Prostate gland (tissue), 2 donors: ENCODE measurements around the gene BCL7C. TPM values are rescaled to one million over a fixed set of nuclear protein-coding genes. Genes with fewer than 3 reads are reported as not detected.
A peak's percentile ranks its signal among the peaks of the same experiment; 100 is the strongest.

Experiments used
- DNase-seq: peaks from one replicate; pipeline ENCODE4 v3.0.0-alpha.2; 2019; ENCODE audit warnings: low spot score
- H3K27ac ChIP-seq, 2 donors: fragments of 200-600 bp; sonication (generic); 2 replicates each; pipeline ENCODE4 v1.5.1; 2017 to 2019
- H3K27me3 ChIP-seq: fragments of 200-600 bp; sonication (generic); replicated peaks from 2 replicates; pipeline ENCODE4 v1.5.1; 2019; ENCODE audit not compliant: insufficient read depth
- H3K36me3 ChIP-seq, 2 donors: fragments of 200-600 bp; sonication (generic); 1 replicate in 1 of 2; 2 replicates in 1 of 2; pipeline versions ENCODE4 v1.5.1 to v1.8.1; 2017 to 2019
- H3K4me1 ChIP-seq: fragments of 200-600 bp; sonication (generic); replicated peaks from 2 replicates; pipeline ENCODE4 v1.5.1; 2019
- H3K4me3 ChIP-seq, 2 donors: fragments of 200-600 bp; sonication (generic); 2 replicates each; pipeline ENCODE4 v1.5.1; 2017 to 2019
- H3K9me3 ChIP-seq: fragments of 200-600 bp; sonication (generic); 2 replicates; pipeline ENCODE4 v1.5.1; 2017
- POLR2A ChIP-seq: fragments of 450-650 bp; IDR thresholded peaks from one replicate; pipeline ENCODE4 v1.6.1; 2016; ENCODE audit warnings: antibody characterized with exemption, mild to moderate bottlenecking
- POLR2AphosphoS5 ChIP-seq: sonication (generic); formaldehyde crosslinking; IDR thresholded peaks from one replicate; pipeline ENCODE4 v1.6.1; 2017; ENCODE audit warnings: antibody characterized with exemption
- WGBS: methylation state at CpG from one replicate; pipeline ENCODE4 v1.1.5; 2018; 5-methylcytosine and 5-hydroxymethylcytosine counted together
- intact Hi-C: fragments of 100-400 bp; cut with DNase I; formaldehyde crosslinking; loops from one replicate; pipeline ENCODE4 v1.14.2; 2022
- total RNA-seq, 2 donors: library from RNA; depleted of rRNA; stranded (reverse); fragments of >200 nt; gene quantifications; one replicate each; pipeline ENCODE4 v1.1.0, GENCODE V29; 2016
- TF ChIP-seq, protein P1 (sequence below), 4 experiments: fragments of 200-600 bp in 2 of 4; fragments of 450-650 bp in 2 of 4; sonication (generic) in 2 of 4; IDR thresholded peaks; 1 replicate in 3 of 4; 2 replicates in 1 of 4; pipeline ENCODE4 v1.5.1; 2016 to 2019; ENCODE audit warnings: antibody characterized with exemption in 4 of 4, mild to moderate bottlenecking in 2 of 4, moderate library complexity in 2 of 4

BCL7C gene
- total RNA-seq, 2 donors from 2014 or later: 54.2 to 54.8 TPM

DNA sequence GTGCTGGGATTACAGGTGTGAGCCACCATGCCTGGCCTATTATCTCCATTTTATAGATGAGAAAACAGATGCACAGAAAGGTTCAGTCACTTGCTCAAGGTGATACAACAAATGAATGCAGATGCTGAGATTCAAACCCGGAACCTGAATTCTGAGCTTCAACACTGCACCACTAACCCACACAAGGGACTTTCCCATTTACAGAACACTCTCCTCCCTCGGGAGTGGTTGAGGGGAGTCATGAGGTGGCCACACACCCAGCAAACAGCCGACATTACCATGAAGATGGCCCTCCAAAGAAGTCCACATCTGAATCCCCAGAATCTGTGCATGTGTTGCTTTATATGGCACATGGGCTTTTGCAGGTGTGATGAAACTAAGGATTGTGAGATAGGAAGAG lies 9.1 kb downstream of the BCL7C start:
- no peaks in the 10 kb centered on the region for H3K36me3 ChIP-seq
- TF ChIP-seq POLR2A (no peak), POLR2AphosphoS5 (no peak)
- TF ChIP-seq, protein P1, sequence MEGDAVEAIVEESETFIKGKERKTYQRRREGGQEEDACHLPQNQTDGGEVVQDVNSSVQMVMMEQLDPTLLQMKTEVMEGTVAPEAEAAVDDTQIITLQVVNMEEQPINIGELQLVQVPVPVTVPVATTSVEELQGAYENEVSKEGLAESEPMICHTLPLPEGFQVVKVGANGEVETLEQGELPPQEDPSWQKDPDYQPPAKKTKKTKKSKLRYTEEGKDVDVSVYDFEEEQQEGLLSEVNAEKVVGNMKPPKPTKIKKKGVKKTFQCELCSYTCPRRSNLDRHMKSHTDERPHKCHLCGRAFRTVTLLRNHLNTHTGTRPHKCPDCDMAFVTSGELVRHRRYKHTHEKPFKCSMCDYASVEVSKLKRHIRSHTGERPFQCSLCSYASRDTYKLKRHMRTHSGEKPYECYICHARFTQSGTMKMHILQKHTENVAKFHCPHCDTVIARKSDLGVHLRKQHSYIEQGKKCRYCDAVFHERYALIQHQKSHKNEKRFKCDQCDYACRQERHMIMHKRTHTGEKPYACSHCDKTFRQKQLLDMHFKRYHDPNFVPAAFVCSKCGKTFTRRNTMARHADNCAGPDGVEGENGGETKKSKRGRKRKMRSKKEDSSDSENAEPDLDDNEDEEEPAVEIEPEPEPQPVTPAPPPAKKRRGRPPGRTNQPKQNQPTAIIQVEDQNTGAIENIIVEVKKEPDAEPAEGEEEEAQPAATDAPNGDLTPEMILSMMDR (IDR thresholded peaks at IDR 0.05): no peak
- H3K27me3 ChIP-seq: no peaks in the 10 kb centered on the region
- intact Hi-C loops: loop anchor here (5.0 kb wide), 1 partner anchor 97 kb away; the partner anchor contains the start of gene ZNF629
- H3K9me3 ChIP-seq: no peaks in the 10 kb centered on the region
- 76% methylated on average over 3 of the region's 3 CpGs for WGBS
- H3K4me1 ChIP-seq: no peaks in the 10 kb centered on the region
- H3K4me3 ChIP-seq: no peak overlapping the region
- no peak overlapping the region for H3K27ac ChIP-seq
- no peak for DNase-seq

- Histone ChIP-seq H3K27me3 (no peaks in the 10 kb centered on the region), H3K9me3 (no peaks in the 10 kb centered on the region), H3K27ac (no peak overlapping the region), H3K4me1 (no peaks in the 10 kb centered on the region), H3K36me3 (no peaks in the 10 kb centered on the region), H3K4me3 (no peak overlapping the region)
- intact Hi-C loops: no loop called here
- TF ChIP-seq POLR2AphosphoS5: no peak
- 78% methylated on average over 4 of the region's 4 CpGs for WGBS
- no peak for DNase-seq
Measured at GRCh38 chr16:30882429-30883310, 11.2 kb downstream of the BCL7C start.

GRCh38 chr16:30876867-30877266 lies 17.0 kb downstream of the BCL7C start:
- H3K9me3 ChIP-seq: no peaks in the 10 kb centered on the region
- no peak for DNase-seq
- TF ChIP-seq POLR2A (no peak), POLR2AphosphoS5 (no peak)
- TF ChIP-seq, protein P1 (IDR thresholded peaks at IDR 0.05): no peak
- no peaks in the 10 kb centered on the region for H3K36me3 ChIP-seq
- peak overlapping the region; percentile 83 to 89 for H3K27ac ChIP-seq
- intact Hi-C loops: no loop called here
- peaks cover 9% of the 10 kb centered on the region for H3K4me1 ChIP-seq
- H3K27me3 ChIP-seq: no peaks in the 10 kb centered on the region
- WGBS: 68% methylated on average over 5 of the region's 5 CpGs
- peak overlapping the region; percentile 5 to 74 for H3K4me3 ChIP-seq

- Histone ChIP-seq H3K4me1 (peaks cover 9% of the 10 kb centered on the region), H3K27ac (peak overlapping the region; percentile 83 to 89), H3K36me3 (no peaks in the 10 kb centered on the region), H3K9me3 (no peaks in the 10 kb centered on the region), H3K27me3 (no peaks in the 10 kb centered on the region), H3K4me3 (peak overlapping the region; percentile 74 to 75)
- intact Hi-C loops: loop anchor here (2.0 kb wide), 3 partner anchors 21 to 71 kb away; partner anchors contain the start of genes CTF1 and FBXL19
- 8% methylated on average over 12 of the region's 12 CpGs for WGBS
- TF ChIP-seq, protein P1 (IDR thresholded peaks at IDR 0.05): no peak
- TF ChIP-seq POLR2AphosphoS5 (no peak), POLR2A (no peak)
- DNase-seq: no peak
Measured at GRCh38 chr16:30875871-30876801, 17.7 kb downstream of the BCL7C start.
